Heart left ventricle (tissue), 13 donors: ENCODE results near the gene OR51V1.

ENCODE experiments used
- POLR2A ChIP-seq, 2 donors: fragments of 450-650 bp; IDR thresholded peaks; one replicate each; pipeline ENCODE4 v1.6.1; 2017; ENCODE audit warnings: antibody characterized with exemption in 2 of 2, mild to moderate bottlenecking in 2 of 2, moderate library complexity in 2 of 2
- TF ChIP-seq, protein P1 (sequence below), 12 donors: fragments of 200-600 bp; sonication (generic) in 4 of 12; IDR thresholded peaks; one replicate each; pipeline versions ENCODE4 v1.5.0 to v1.8.0; 2018 to 2022; ENCODE audit warnings: antibody characterized with exemption in 12 of 12, mild to moderate bottlenecking in 5 of 12
- donor health status: ischemic (EF 13 %, LVEDD 7.1; RV severe dilation, severe dysfunction).
- donor health status: DM: no; HTN: yes; CAD: no.
- donor health status: DM: no; HTN: no; CAD: no.
- donor health status: ischemic (EF 25% LVEDD 6.9; RV normal size, moderate dysfunction).
- donor health status: ischemic (EF 25% LVEDD 5.7; RV mildly dilated, moderate dysfunction).
- donor health status: ischemic (EF 35%, LVEDD 5.7; RV mildly dilated, moderate dysfunction).
- donor health status: nonischemic (EF 11% LVEDD 7.7; RV severe dilation, severe dysfunction).
- donor health status: DM: yes; HTN: yes; CAD: no.
- donor health status: PGD.
- donor health status: ischemic (EF 29% LVEDD 5.4; RV normal size, mild dysfunction).
- donor health status: nonischemic (EF 23%, LVEDD 6.1; RV moderate dilation, normal function).

DNA sequence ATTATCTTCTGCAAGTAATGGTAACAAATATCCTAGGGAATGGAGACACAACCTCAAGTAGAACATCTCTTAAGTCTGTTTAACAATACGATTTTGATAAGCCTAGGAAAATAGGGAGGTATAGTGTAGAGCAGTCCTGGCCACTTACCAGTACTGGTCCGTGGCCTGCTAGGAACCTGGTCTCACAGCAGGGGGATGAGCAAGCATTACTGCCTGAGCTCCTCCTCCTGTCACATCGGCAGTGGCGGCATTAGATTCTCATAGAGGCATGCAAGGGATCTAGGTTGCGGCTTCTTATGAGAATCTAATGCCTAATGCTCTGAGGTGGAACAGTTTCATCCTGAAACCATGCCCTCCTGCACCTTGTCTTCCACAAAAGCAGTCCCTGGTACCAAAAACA is 4.4 kb downstream of the OR51V1 start:
- no peak for TF ChIP-seq POLR2A (IDR thresholded peaks at IDR 0.05)
- TF ChIP-seq, protein P1, sequence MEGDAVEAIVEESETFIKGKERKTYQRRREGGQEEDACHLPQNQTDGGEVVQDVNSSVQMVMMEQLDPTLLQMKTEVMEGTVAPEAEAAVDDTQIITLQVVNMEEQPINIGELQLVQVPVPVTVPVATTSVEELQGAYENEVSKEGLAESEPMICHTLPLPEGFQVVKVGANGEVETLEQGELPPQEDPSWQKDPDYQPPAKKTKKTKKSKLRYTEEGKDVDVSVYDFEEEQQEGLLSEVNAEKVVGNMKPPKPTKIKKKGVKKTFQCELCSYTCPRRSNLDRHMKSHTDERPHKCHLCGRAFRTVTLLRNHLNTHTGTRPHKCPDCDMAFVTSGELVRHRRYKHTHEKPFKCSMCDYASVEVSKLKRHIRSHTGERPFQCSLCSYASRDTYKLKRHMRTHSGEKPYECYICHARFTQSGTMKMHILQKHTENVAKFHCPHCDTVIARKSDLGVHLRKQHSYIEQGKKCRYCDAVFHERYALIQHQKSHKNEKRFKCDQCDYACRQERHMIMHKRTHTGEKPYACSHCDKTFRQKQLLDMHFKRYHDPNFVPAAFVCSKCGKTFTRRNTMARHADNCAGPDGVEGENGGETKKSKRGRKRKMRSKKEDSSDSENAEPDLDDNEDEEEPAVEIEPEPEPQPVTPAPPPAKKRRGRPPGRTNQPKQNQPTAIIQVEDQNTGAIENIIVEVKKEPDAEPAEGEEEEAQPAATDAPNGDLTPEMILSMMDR (IDR thresholded peaks at IDR 0.05), result no peak
